HG02885 (cell line): Measurements from ENCODE around the gene CD69.

Source experiments
- ATAC-seq: cut with Tn5 transposase; IDR thresholded peaks from one replicate; pipeline ENCODE4 v1.9.1; 2021; ENCODE audit warnings: mild to moderate bottlenecking; ENCODE audit not compliant: unreplicated experiment, poor library complexity

The CD69 gene

GRCh38 chr12:9782547-9783382, 22.1 kb upstream of the CD69 start:
- ATAC-seq = no peak

DNA sequence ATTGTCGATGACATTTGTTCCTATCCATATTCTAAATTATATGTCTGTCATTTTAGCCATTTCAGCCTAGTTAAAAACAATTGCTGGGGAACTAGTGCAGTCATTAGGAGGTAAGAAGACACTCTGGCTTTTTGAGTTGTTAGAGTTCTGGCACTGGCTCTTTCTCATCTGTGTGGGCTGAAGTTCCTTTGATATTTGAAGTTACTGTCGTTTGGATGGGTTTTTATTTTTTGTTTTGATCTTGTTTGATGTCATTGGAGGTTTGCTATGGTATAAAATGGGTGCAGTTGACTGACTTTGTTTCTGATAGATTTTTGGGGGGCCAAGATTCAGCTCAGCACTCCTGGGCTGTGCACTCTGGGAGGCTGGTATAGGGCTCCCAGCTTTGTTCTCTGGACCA, 20.7 kb upstream of the CD69 start:
- ATAC-seq = no peak

- ATAC-seq = no peak
Observed at GRCh38 chr12:9779209-9779608, 18.5 kb upstream of the CD69 start.

GRCh38 chr12:9776781-9777180, 16.1 kb upstream of the CD69 start:
- no peak for ATAC-seq

DNA sequence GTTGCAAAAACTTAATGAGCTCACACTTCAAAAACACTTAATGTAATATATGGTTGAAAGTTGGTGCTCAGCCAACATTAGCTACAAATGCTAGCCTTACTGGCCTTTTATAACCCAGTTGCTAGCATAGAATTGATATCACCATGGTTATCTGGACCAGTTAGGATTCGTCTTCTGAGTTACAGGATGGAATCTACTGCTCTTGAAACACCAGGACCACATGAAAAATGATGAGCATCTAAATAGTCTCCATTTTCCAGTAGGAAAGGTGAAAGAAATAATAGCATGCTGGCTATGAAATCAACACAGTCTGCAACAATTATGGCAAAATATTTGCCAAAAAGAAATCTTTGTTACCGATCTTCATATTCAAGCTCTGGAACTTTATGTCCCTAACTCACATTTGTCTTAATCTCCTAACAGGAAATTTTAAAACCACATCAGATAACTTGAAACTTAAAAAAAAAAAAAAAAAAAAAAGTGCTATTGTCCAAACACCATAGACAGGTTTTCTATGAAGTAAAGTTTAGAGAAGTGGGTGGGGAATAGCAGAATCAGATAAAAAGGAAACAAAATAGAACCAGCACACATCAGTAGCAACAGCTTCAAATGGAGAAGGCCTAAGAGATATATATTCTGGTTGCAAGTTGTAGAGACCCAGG, 12.6 kb upstream of the CD69 start:
- no peak for ATAC-seq

GRCh38 chr12:9763025-9763424, 2.3 kb upstream of the CD69 start:
- no peak for ATAC-seq

- ATAC-seq = no peak
Observed at GRCh38 chr12:9762369-9762768, 1.7 kb upstream of the CD69 start.

DNA sequence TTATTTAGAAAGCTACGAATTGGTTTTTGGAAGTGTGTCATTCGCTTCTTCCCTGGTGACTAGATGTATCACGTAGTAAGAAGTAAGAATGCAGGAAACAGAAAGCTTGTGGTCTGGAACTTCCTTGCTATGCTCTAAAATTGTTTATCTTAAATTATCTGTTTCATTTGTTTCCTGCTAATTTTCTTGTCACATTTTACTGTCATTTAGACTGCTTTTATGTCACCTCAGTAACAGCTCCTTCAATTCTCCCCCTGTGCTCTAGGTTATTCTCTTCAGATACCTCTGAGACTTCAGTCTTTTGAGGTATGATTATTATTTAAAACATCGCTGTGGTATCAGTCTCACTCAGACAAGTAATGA, 699 bp upstream of the CD69 start:
- no peak for ATAC-seq

- no peak for ATAC-seq
Observed at GRCh38 chr12:9760120-9760519, 581 bp downstream of the CD69 start.

DNA sequence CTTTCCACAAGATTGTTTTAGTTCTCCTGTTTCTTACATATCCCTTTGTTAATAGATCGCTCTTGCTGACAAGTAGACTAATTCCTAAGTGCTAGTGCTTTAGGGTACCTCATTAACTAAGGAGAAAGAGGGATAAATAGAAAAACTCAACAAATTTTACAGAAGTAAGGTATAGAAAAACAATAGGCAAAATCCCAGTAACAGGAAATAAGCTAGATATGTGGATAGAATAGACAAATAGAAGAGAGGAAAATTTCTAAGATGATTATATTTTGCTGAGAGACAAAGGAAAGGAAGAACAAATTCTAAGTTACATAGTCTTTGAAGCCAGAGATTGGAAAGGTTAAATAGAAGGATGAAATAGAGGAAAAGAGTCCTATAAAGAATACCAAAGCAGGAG, 1.0 kb downstream of the CD69 start:
- ATAC-seq = no peak

DNA sequence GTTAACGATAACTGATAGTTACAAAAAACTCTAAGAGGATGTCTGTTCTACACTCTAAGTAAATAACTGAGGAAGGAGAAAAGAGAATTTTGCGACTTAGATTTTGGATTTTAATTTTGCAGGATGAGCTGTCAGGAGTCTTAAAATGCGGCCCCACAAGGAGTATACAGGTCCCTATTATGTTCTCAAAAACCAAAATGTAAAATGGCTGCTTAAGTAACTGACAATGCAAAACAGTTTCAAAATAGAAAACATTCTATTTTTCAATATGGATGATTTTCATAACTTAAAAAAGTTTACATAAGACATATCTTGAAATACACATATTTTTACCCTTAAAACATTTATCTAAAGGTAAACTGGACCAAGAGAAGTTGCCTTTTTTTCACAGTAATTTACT, 2.6 kb downstream of the CD69 start:
- ATAC-seq = no peak

GRCh38 chr12:9757433-9758025, 3.2 kb downstream of the CD69 start:
- ATAC-seq = no peak

GRCh38 chr12:9756706-9757105, 4.0 kb downstream of the CD69 start:
- no peak for ATAC-seq

DNA sequence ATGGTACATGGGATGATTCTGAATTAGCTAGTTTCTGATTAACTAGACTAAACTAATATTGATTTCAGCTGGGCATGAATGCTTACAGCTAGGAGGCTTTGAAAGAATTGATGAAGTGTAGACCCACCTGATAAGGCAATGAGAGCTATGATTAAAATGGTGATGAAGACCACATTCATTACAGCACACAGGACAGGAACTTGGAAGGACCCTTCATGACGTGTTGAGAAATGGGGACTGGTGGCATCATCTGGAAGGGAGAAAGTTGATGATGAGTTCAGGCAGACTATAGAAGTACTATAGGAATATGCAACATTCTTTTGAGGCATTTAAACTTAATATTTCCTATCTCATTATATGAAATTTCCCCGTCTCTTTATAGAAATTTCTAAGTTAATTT, 4.5 kb downstream of the CD69 start:
- ATAC-seq = no peak

DNA sequence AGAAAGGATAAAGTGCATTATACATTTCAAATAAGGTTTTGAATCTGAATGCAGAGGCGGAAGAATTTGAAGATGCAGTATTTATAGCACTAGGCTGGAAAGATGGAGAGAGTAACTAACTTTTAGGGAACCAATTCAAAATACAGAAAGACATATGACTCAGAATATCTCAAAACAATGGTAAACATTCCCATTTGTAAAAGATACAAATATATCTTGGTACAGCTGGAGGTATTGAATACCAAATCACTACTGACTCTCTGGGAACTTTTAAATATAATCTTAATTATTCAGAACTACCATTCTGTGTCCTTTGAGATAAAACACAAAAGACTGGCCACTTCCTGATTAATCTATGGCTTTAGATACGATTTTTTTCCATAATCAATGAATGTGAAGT, 5.1 kb downstream of the CD69 start:
- no peak for ATAC-seq

DNA sequence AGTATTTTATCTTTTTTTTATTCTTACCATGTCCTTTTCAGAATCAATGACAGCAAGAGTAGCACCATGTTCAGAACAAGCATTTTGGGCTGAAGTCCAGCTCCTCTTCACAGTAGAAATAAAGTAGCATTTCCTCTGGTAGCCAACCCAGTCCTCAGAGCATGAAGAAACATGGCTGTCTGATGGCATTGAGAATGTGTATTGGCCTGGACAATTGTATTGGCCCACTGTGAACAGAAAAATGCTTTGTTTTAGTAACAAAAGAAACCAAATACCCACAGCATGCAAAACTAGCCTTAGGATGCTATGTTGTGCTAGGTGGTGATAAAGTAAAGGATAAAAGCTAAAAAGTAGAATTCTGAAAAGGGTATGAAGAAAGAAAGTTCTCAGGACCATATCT, 5.7 kb downstream of the CD69 start:
- no peak for ATAC-seq

DNA sequence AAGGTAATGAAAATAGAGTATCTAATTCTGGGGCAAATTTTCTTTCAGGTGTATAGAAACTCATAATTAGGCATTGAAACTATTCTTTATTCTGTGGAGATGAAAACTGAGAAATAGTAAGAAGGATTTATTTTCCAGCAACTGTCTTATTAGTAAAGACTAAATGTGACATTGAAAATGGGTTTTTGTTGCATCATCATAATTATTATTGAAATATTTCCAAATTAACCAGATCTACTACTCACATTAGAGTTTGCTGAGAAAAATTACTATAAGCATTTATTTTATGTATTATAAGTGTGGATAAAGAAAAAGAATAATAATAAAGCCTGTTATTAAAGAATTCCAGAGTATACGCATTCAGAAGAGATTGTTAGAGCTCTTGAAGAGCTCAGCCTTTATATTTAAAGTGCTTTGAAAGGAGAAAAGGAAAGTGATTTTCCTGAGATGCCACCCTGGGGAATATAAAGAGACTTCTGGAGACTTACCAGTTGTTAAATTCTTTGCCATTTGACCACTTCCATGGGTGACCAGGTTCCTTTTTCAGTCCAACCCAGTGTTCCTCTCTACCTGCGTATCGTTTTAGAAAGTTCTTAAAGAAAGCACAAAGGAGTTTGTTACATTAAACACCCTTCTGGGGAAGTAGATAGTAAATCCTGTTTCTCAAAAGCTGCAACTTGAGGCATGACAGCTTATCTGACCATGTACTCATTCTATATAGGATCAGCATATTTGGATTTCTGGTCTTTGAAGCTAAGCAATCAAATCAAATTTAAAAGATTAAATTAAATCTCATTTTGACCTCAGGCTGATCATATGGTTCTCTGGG, 6.4 kb downstream of the CD69 start:
- ATAC-seq = no peak

- ATAC-seq = no peak
Observed at GRCh38 chr12:9753498-9753897, 7.2 kb downstream of the CD69 start.

DNA sequence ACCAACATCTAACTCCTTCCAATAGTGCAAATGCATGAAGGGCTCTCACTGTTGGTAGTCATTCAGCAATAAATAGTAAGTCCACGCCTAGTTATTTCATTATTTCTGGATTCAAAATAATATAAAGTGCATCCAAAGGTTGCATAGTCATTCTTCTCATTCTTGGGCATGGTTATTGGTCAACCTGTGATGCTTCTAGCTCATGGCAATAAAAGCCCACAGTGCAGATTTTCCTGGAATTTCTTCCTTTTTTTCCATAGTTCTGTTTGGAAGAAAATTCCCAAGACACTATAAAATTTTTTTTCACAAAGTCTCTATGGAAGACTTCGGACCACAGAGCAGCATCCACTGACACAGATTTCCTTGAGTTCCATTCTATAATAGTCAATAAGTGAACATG, 7.6 kb downstream of the CD69 start:
- ATAC-seq = no peak

DNA sequence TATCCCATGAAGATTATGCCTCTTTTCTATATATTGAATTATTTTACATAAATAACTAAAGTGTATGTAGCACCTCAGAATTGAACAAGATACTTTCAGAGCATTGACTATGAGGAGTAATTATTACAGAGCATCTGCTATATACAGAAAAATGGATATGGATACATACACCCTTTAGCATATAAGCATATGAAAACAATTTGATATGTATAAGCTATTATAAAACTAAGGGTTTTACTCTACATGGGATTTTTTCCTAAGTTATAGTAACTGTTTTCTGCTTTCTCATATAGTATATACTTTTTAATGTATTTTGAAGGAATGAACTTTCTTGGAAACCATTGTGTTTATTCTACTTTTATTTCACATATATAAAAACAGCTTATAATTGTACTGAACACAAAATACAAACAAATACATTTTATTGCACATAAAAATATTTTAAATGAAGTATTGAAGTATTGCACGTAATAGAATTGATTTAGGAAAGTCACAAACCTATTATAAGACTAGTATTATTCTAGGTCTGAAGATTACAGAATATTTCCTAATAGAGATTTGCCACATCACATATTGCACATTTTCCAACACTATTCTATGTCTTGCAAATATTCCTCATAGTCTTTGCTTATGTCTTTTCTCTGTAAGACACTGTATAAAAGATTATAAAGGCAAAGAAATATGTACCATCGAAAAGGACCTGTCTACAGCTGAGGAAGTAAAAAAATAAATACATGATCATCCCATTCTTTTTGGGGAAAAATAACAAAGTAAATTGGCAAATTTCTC, 8.4 kb downstream of the CD69 start:
- no peak for ATAC-seq
